ENCODE data around the gene TNNT2.

DNA sequence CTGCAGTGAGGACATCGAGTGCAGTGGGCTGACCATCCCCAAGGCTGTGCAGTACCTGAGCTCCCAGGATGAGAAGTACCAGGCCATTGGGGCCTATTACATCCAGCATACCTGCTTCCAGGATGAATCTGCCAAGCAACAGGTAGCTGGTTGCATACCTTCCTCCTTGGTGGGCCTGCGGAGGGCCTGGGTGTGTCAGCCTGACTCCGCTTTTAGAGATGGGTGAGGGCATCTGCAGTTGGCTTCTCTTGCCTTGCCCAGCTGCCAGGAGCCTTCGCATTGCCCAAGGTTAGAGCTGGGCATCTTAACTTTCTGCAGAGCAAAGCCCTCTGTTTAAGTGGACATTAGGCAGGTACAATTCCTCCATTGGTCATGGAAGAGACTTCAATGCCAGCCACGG is 60.9 kb downstream of the TNNT2 start:
- TF ChIP-seq RAD21 (IDR thresholded peaks at IDR 0.05; ENCODE audit: low read depth): no peak
- TF ChIP-seq, protein P1, sequence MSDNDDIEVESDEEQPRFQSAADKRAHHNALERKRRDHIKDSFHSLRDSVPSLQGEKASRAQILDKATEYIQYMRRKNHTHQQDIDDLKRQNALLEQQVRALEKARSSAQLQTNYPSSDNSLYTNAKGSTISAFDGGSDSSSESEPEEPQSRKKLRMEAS (IDR thresholded peaks at IDR 0.05): no peak
- no peak for TF ChIP-seq ZBTB7A (IDR thresholded peaks at IDR 0.05; ENCODE audit: low read depth)
- no peak for TF ChIP-seq EGR1 (IDR thresholded peaks at IDR 0.05)
- TF ChIP-seq NFIC (IDR thresholded peaks at IDR 0.05): no peak
- TF ChIP-seq TEAD4 (IDR thresholded peaks at IDR 0.05): no peak
- no peak for TF ChIP-seq FOXM1 (IDR thresholded peaks at IDR 0.05; ENCODE audit: borderline replicate concordance, low read depth)
